ENCODE data around the gene ZNF605.

- TF ChIP-seq, protein P1, sequence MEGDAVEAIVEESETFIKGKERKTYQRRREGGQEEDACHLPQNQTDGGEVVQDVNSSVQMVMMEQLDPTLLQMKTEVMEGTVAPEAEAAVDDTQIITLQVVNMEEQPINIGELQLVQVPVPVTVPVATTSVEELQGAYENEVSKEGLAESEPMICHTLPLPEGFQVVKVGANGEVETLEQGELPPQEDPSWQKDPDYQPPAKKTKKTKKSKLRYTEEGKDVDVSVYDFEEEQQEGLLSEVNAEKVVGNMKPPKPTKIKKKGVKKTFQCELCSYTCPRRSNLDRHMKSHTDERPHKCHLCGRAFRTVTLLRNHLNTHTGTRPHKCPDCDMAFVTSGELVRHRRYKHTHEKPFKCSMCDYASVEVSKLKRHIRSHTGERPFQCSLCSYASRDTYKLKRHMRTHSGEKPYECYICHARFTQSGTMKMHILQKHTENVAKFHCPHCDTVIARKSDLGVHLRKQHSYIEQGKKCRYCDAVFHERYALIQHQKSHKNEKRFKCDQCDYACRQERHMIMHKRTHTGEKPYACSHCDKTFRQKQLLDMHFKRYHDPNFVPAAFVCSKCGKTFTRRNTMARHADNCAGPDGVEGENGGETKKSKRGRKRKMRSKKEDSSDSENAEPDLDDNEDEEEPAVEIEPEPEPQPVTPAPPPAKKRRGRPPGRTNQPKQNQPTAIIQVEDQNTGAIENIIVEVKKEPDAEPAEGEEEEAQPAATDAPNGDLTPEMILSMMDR (IDR thresholded peaks at IDR 0.05; ENCODE audit: borderline replicate concordance, extremely low read depth, low read length, poor library complexity, severe bottlenecking) = no peak
- TF ChIP-seq EZH2 (IDR thresholded peaks at IDR 0.05; ENCODE audit: borderline replicate concordance, low read depth, low read length, severe bottlenecking) = no peak
These were observed 7.7 kb downstream of the ZNF605 start for GRCh38 chr12:132948146-132949066.
